IMR-90 (cell line): Measurements from ENCODE around the gene NPC1. TPM values are rescaled to one million over a fixed set of nuclear protein-coding genes. Genes with fewer than 3 reads are reported as not detected.

Source experiments
- ATAC-seq: fragments of 200-7000 bp; cut with Tn5 transposase; 2 replicates; pipeline ENCODE4 v1.9.1; 2020; ENCODE audit warnings: low read depth, mild to moderate bottlenecking, moderate library complexity
- BruUV-seq: library from RNA; stranded (reverse); fragments of 400-500 nt; replicated peaks from 2 replicates; lab custom pipeline; 2021; lab: Mats Ljungman, UMichigan
- CTCF ChIA-PET: fragments of 300-600 bp; formaldehyde crosslinking; extraction: SDS; loops from one replicate; lab custom pipeline; 2021; ENCODE audit warnings: antibody characterized with exemption; lab: Yijun Ruan, JAX
- POLR2A ChIA-PET: fragments of 300-600 bp; sonication (Branson Sonifier 250); formaldehyde crosslinking; loops from one replicate; lab custom pipeline; 2022; ENCODE audit warnings: antibody characterized with exemption; ENCODE audit not compliant: unreplicated experiment; lab: Charles Lee
- DNase-seq: peaks from one replicate; pipeline ENCODE4 v3.0.0; 2013
- H2AFZ ChIP-seq: replicated peaks from 2 replicates; pipeline ENCODE3; 2013; ENCODE audit warnings: low read length, mild to moderate bottlenecking; ENCODE audit not compliant: poor library complexity
- H2AK5ac ChIP-seq: 2 replicates; pipeline ENCODE4 v1.6.1; 2013; ENCODE audit warnings: low read depth, low read length, inconsistent platforms
- H2AK9ac ChIP-seq: replicated peaks from 2 replicates; pipeline ENCODE3; 2013; ENCODE audit warnings: mild to moderate bottlenecking, low read depth, low read length, moderate library complexity; ENCODE audit not compliant: poor library complexity
- H2BK120ac ChIP-seq: 2 replicates; pipeline ENCODE4 v1.6.1; 2013; ENCODE audit warnings: low read depth, low read length, inconsistent platforms
- H2BK15ac ChIP-seq: 3 replicates; pipeline ENCODE4 v1.6.1; 2013; ENCODE audit warnings: low read depth, low read length, inconsistent platforms
- H2BK20ac ChIP-seq: 2 replicates; pipeline ENCODE4 v1.6.1; 2013; ENCODE audit warnings: low read depth, mild to moderate bottlenecking, inconsistent platforms, low read length, moderate library complexity
- H2BK5ac ChIP-seq: 2 replicates; pipeline ENCODE4 v1.6.1; 2013; ENCODE audit warnings: mild to moderate bottlenecking, low read depth, low read length, inconsistent platforms; ENCODE audit not compliant: poor library complexity, severe bottlenecking
- H3K14ac ChIP-seq: replicated peaks from 2 replicates; pipeline ENCODE4 v1.6.1; 2013; ENCODE audit warnings: low read depth, low read length, inconsistent platforms
- H3K18ac ChIP-seq: 2 replicates; pipeline ENCODE4 v1.6.1; 2013; ENCODE audit warnings: low read depth, low read length, control low read depth
- H3K23ac ChIP-seq: 2 replicates; pipeline ENCODE4 v1.6.1; 2013; ENCODE audit warnings: low read depth, low read length, inconsistent platforms
- H3K27ac ChIP-seq: 2 replicates; pipeline ENCODE4 v1.5.1; 2013; ENCODE audit warnings: mild to moderate bottlenecking, control low read depth, low read length; ENCODE audit not compliant: insufficient read depth
- H3K27me3 ChIP-seq: 2 replicates; pipeline ENCODE4 v1.6.1; 2013; ENCODE audit warnings: low read length; ENCODE audit not compliant: control insufficient read depth, insufficient read depth
- H3K36me3 ChIP-seq: 2 replicates; pipeline ENCODE4 v1.6.1; 2013; ENCODE audit warnings: low read length, mixed read lengths; ENCODE audit not compliant: control insufficient read depth, insufficient read depth
- H3K4ac ChIP-seq: 2 replicates; pipeline ENCODE4 v1.6.1; 2013; ENCODE audit warnings: low read depth, low read length, inconsistent platforms
- H3K4me1 ChIP-seq: 2 replicates; pipeline ENCODE4 v1.6.1; 2013; ENCODE audit warnings: low read length, mixed read lengths; ENCODE audit not compliant: control insufficient read depth, insufficient read depth
- H3K4me2 ChIP-seq: 2 replicates; pipeline ENCODE4 v1.6.1; 2013; ENCODE audit warnings: low read depth, mild to moderate bottlenecking, control low read depth, low read length, moderate library complexity
- H3K4me3 ChIP-seq: 2 replicates; pipeline ENCODE4 v1.5.1; 2013; ENCODE audit warnings: low read depth, mild to moderate bottlenecking, control low read depth, low read length, moderate library complexity; ENCODE audit not compliant: insufficient read depth
- H3K56ac ChIP-seq: 2 replicates; pipeline ENCODE4 v1.6.1; 2013; ENCODE audit warnings: low read length, inconsistent platforms; ENCODE audit not compliant: insufficient read depth; ENCODE audit errors: extremely low read depth
- H3K79me1 ChIP-seq, 2 experiments: 2 replicates each; pipeline ENCODE4 v1.6.1; 2013; ENCODE audit warnings: low read length in 2 of 2, inconsistent platforms in 1 of 2, low read depth in 1 of 2
- H3K9ac ChIP-seq: 2 replicates; pipeline ENCODE4 v1.6.1; 2013; ENCODE audit warnings: low read depth, low read length, control low read depth
- H3K9me1 ChIP-seq: 2 replicates; pipeline ENCODE4 v1.6.1; 2013; ENCODE audit warnings: low read length, inconsistent platforms; ENCODE audit not compliant: insufficient read depth
- H3K9me3 ChIP-seq: 2 replicates; pipeline ENCODE4 v1.6.1; 2013; ENCODE audit warnings: low read length; ENCODE audit not compliant: control insufficient read depth, insufficient read depth
- H4K20me1 ChIP-seq: 2 replicates; pipeline ENCODE4 v1.6.1; 2013; ENCODE audit warnings: low read length, inconsistent platforms; ENCODE audit not compliant: insufficient read depth
- H4K5ac ChIP-seq: 2 replicates; pipeline ENCODE4 v1.6.1; 2013; ENCODE audit warnings: mild to moderate bottlenecking, low read depth, low read length, control low read depth
- H4K8ac ChIP-seq, 2 experiments: 2 replicates each; pipeline ENCODE4 v1.6.1; 2013; ENCODE audit warnings: low read depth in 2 of 2, low read length in 2 of 2, control low read depth in 1 of 2, inconsistent platforms in 1 of 2
- H4K91ac ChIP-seq: 2 replicates; pipeline ENCODE4 v1.6.1; 2013; ENCODE audit warnings: low read depth, low read length, inconsistent platforms; ENCODE audit not compliant: insufficient read depth
- BHLHE40 ChIP-seq: fragments of 150-350 bp; IDR thresholded peaks from 2 replicates; pipeline ENCODE4 v1.6.1; 2016; ENCODE audit warnings: mild to moderate bottlenecking, low read depth, low read length
- CEBPB ChIP-seq: IDR thresholded peaks from 2 replicates; pipeline ENCODE4 v1.6.1; 2012; ENCODE audit warnings: low read depth, low read length, improper control_type of control experiment
- CHD1 ChIP-seq: IDR thresholded peaks from 2 replicates; pipeline ENCODE4 v1.6.1; 2012; ENCODE audit warnings: low read depth, low read length, improper control_type of control experiment
- CTCF ChIP-seq: conservative IDR thresholded peaks from 2 replicates; pipeline ENCODE4 v1.5.1; 2012; ENCODE audit warnings: mild to moderate bottlenecking, low read depth, low read length, improper control_type of control experiment
- ELK1 ChIP-seq: fragments of 150-350 bp; IDR thresholded peaks from 2 replicates; pipeline ENCODE4 v1.6.1; 2016; ENCODE audit warnings: low read depth, mild to moderate bottlenecking, low read length, moderate library complexity, borderline replicate concordance
- FOS ChIP-seq: fragments of 150-350 bp; IDR thresholded peaks from 2 replicates; pipeline ENCODE4 v1.6.1; 2016; ENCODE audit warnings: low read depth, low read length
- MAFK ChIP-seq: IDR thresholded peaks from 2 replicates; pipeline ENCODE4 v1.6.1; 2012; ENCODE audit warnings: low read depth, low read length, improper control_type of control experiment
- MAZ ChIP-seq: IDR thresholded peaks from 2 replicates; pipeline ENCODE4 v1.6.1; 2012; ENCODE audit warnings: low read depth, mild to moderate bottlenecking, low read length, improper control_type of control experiment, moderate library complexity, borderline replicate concordance
- MXI1 ChIP-seq: IDR thresholded peaks from 2 replicates; pipeline ENCODE4 v1.6.1; 2012; ENCODE audit warnings: low read depth, mild to moderate bottlenecking, low read length, moderate library complexity, borderline replicate concordance
- NFE2L2 ChIP-seq: fragments of 150-350 bp; IDR thresholded peaks from 2 replicates; pipeline ENCODE4 v1.6.1; 2016; ENCODE audit warnings: low read depth, mild to moderate bottlenecking, low read length
- POLR2A ChIP-seq: IDR thresholded peaks from 2 replicates; pipeline ENCODE4 v1.6.1; 2012; ENCODE audit warnings: mild to moderate bottlenecking, low read depth, low read length
- RAD21 ChIP-seq: IDR thresholded peaks from 2 replicates; pipeline ENCODE4 v1.6.1; 2012; ENCODE audit warnings: low read length, improper control_type of control experiment
- RCOR1 ChIP-seq: IDR thresholded peaks from 2 replicates; pipeline ENCODE4 v1.6.1; 2012; ENCODE audit warnings: mild to moderate bottlenecking, low read length, improper control_type of control experiment; ENCODE audit not compliant: insufficient replicate concordance
- RFX5 ChIP-seq: IDR thresholded peaks from 2 replicates; pipeline ENCODE4 v1.8.0; 2012; ENCODE audit warnings: low read depth, mild to moderate bottlenecking, low read length, moderate library complexity
- SMC3 ChIP-seq: fragments of 150-350 bp; IDR thresholded peaks from 2 replicates; pipeline ENCODE4 v1.6.1; 2016; ENCODE audit warnings: low read depth, mild to moderate bottlenecking, antibody characterized with exemption, low read length, moderate library complexity
- USF2 ChIP-seq: fragments of 150-350 bp; IDR thresholded peaks from 2 replicates; pipeline ENCODE4 v1.6.1; 2017; ENCODE audit warnings: mild to moderate bottlenecking, antibody characterized with exemption, low read length, low read depth
- dilution Hi-C: fragments of 300-500 bp; cut with HindIII; formaldehyde crosslinking; loops from one replicate; pipeline ENCODE4 v1.14.3; 2018; ENCODE audit warnings: low sequenced_read_pairs; ENCODE audit not compliant: unreplicated experiment
- in situ Hi-C: fragments of 300-500 bp; cut with MboI; formaldehyde crosslinking; loops from 3 replicates; pipeline ENCODE4 v1.14.3; 2019; ENCODE audit warnings: low sequenced_read_pairs, inconsistent platforms, mixed read lengths
- intact Hi-C: fragments of 100-400 bp; cut with micrococcal nuclease; formaldehyde crosslinking; loops from 2 replicates; pipeline ENCODE4 v1.10.0; 2022
- polyA plus RNA-seq, 3 experiments: library from polyadenylated mRNA; depleted of rRNA; stranded (reverse); fragments of >200 nt; gene quantifications; 2 replicates each; pipeline ENCODE4 v1.2.3, GENCODE V29; 2012; ENCODE audit warnings: low replicate concordance in 1 of 3
- total RNA-seq: library from RNA; depleted of rRNA; stranded (reverse); fragments of >200 nt; gene quantifications from 2 replicates; pipeline ENCODE4 v1.2.3, GENCODE V29; 2012

NPC1 gene
- total and polyA plus RNA-seq, 2 of the 4 experiments (the other 2 are of a cell fraction) = 7.5 to 7.9 TPM

GRCh38 chr18:23605941-23606340, 19.6 kb upstream of the NPC1 start:
- ChIA-PET CTCF (no interaction called here), POLR2A (no interaction called here)
- Histone ChIP-seq H3K9me3 (no peaks in the 10 kb centered on the region), H3K9me1 (no peaks in the 10 kb centered on the region), H2BK15ac (no peak overlapping the region), H2BK120ac (no peak overlapping the region), H3K14ac (no peak overlapping the region), H3K36me3 (no peaks in the 10 kb centered on the region), H3K4ac (no peak overlapping the region), H3K18ac (no peak overlapping the region), H3K27me3 (peaks cover 9% of the 10 kb centered on the region; the same call in 1 of the 2 replicates), H2BK5ac (no peak overlapping the region), H3K27ac (no peak overlapping the region), H2AFZ (no peak overlapping the region), H2BK20ac (no peak overlapping the region), H2AK5ac (no peak overlapping the region), H3K4me2 (no peak overlapping the region), H2AK9ac (no peak overlapping the region), H3K79me1 (no peaks in the 10 kb centered on the region), H3K23ac (no peak overlapping the region), H3K4me1 (no peaks in the 10 kb centered on the region), H4K8ac (no peak overlapping the region), H3K4me3 (no peak overlapping the region), H4K20me1 (no peaks in the 10 kb centered on the region), H3K9ac (no peak overlapping the region), H4K91ac (no peak overlapping the region), H3K56ac (no peak overlapping the region), H4K5ac (no peak overlapping the region)
- TF ChIP-seq POLR2A = no peak
- no peak for TF ChIP-seq RAD21
- no peak for TF ChIP-seq USF2
- no peak for TF ChIP-seq FOS
- no peak for TF ChIP-seq CTCF
- no peak for TF ChIP-seq MAFK
- TF ChIP-seq MAZ = no peak
- TF ChIP-seq MXI1 = no peak
- TF ChIP-seq BHLHE40 = no peak
- no peak for TF ChIP-seq CHD1
- no peak for TF ChIP-seq ELK1
- no peak for TF ChIP-seq SMC3
- no peak for TF ChIP-seq CEBPB
- no peak for TF ChIP-seq RFX5
- no peak for TF ChIP-seq RCOR1
- TF ChIP-seq NFE2L2 = no peak
- no TSS peak for BruUV-seq
- intact Hi-C loops = no loop called here
- ATAC-seq (no peak), DNase-seq (no peak)
- dilution Hi-C loops = no loop called here
- in situ Hi-C loops = no loop called here
